Endothelial cell of umbilical vein (primary cell): ENCODE results near the gene RNU7-1. TPM values are rescaled to one million over a fixed set of nuclear protein-coding genes. Genes with fewer than 3 reads are reported as not detected.
A peak's percentile ranks its signal among the peaks of the same experiment; 100 is the strongest.

Experiments used
- BruUV-seq: library from RNA; stranded (reverse); fragments of 400-500 nt; replicated peaks from 2 replicates; lab custom pipeline; 2021; lab: Mats Ljungman, UMichigan
- CTCF ChIA-PET: fragments of 300-600, 350-600 bp; sonication (Branson Sonifier 250); formaldehyde crosslinking; loops from one replicate; lab custom pipeline; 2021; ENCODE audit warnings: antibody characterized with exemption, inconsistent platforms; lab: Charles Lee
- POLR2A ChIA-PET: fragments of 300-600, 350-600 bp; sonication (Branson Sonifier 250); formaldehyde crosslinking; loops from one replicate; lab custom pipeline; 2021; ENCODE audit warnings: antibody characterized with exemption, inconsistent platforms; lab: Charles Lee
- DNase-seq: peaks from one replicate; pipeline ENCODE4 v3.0.0-alpha.2; 2011; ENCODE audit warnings: low read depth, low spot score
- FAIRE-seq: peaks from 2 replicates; lab custom pipeline; 2011; peaks lifted over from hg19 to GRCh38; lab: Jason Lieb, UNC
- H2AFZ ChIP-seq: 2 replicates; pipeline ENCODE4 v1.6.0; 2012; ENCODE audit warnings: low read depth, low read length, control low read depth, inconsistent platforms
- H3K27ac ChIP-seq: 2 replicates; pipeline ENCODE4 v1.5.1; 2011; ENCODE audit warnings: low read depth, mild to moderate bottlenecking, control low read depth, low read length, moderate library complexity; ENCODE audit not compliant: insufficient read depth
- H3K27me3 ChIP-seq, 2 experiments: 2 replicates each; pipeline versions ENCODE4 v1.6.0 to v1.6.1; 2011; ENCODE audit warnings: low read length in 2 of 2, mixed read lengths in 1 of 2; ENCODE audit not compliant: control insufficient read depth in 2 of 2, insufficient read depth in 2 of 2
- H3K36me3 ChIP-seq, 2 experiments: 2 replicates in 1 of 2; 3 replicates in 1 of 2; pipeline ENCODE4 v1.5.1; 2011; ENCODE audit warnings: low read length in 2 of 2, mild to moderate bottlenecking in 1 of 2, moderate library complexity in 1 of 2; ENCODE audit not compliant: control insufficient read depth in 2 of 2, insufficient read depth in 2 of 2; ENCODE audit errors: extremely low read depth in 1 of 2
- H3K4me1 ChIP-seq: 3 replicates; pipeline ENCODE4 v1.5.1; 2011; ENCODE audit warnings: mild to moderate bottlenecking, low read length; ENCODE audit not compliant: control insufficient read depth, insufficient read depth; ENCODE audit errors: extremely low read depth
- H3K4me2 ChIP-seq: 2 replicates; pipeline ENCODE4 v1.6.1; 2011; ENCODE audit warnings: low read length, control low read depth, mixed read lengths; ENCODE audit not compliant: insufficient read depth
- H3K4me3 ChIP-seq, 3 experiments: fragments of 200-600 bp in 1 of 3; sonication (generic), shearing (Covaris generic) in 1 of 3; replicated peaks in 1 of 3; 2 replicates each; pipeline ENCODE4 v1.5.1; 2011 to 2016; ENCODE audit warnings: control low read depth in 3 of 3, low read length in 3 of 3, mild to moderate bottlenecking in 2 of 3, inconsistent platforms in 1 of 3, low read depth in 1 of 3, moderate library complexity in 1 of 3; ENCODE audit not compliant: insufficient read depth in 1 of 3
- H3K79me2 ChIP-seq: 2 replicates; pipeline ENCODE4 v1.6.0; 2012; ENCODE audit warnings: low read length, inconsistent platforms; ENCODE audit not compliant: control insufficient read depth, insufficient read depth
- H3K9ac ChIP-seq: replicated peaks from 2 replicates; pipeline ENCODE3; 2011; ENCODE audit warnings: low read length, control low read depth; ENCODE audit not compliant: insufficient read depth; ENCODE audit errors: extremely low read depth
- H3K9me1 ChIP-seq: replicated peaks from 3 replicates; pipeline ENCODE4 v1.6.0; 2011; ENCODE audit warnings: mild to moderate bottlenecking, low read length; ENCODE audit not compliant: control insufficient read depth, insufficient read depth; ENCODE audit errors: extremely low read depth
- H3K9me3 ChIP-seq: replicated peaks from 2 replicates; pipeline ENCODE4 v1.5.1; 2012; ENCODE audit warnings: low read length, inconsistent platforms; ENCODE audit not compliant: control insufficient read depth, insufficient read depth
- H4K20me1 ChIP-seq: replicated peaks from 2 replicates; pipeline ENCODE3; 2011; ENCODE audit warnings: mild to moderate bottlenecking, low read length; ENCODE audit not compliant: control insufficient read depth, insufficient read depth; ENCODE audit errors: extremely low read depth
- EZH2 ChIP-seq: IDR thresholded peaks from 2 replicates; pipeline ENCODE4 v1.6.1; 2012; ENCODE audit warnings: borderline replicate concordance, low read depth, mild to moderate bottlenecking, moderate library complexity, low read length, inconsistent platforms; ENCODE audit not compliant: severe bottlenecking
- FOS ChIP-seq: IDR thresholded peaks from 2 replicates; pipeline ENCODE4 v1.6.1; 2011; ENCODE audit warnings: mild to moderate bottlenecking, low read length, moderate library complexity, borderline replicate concordance; ENCODE audit not compliant: insufficient read depth
- GATA2 ChIP-seq: IDR thresholded peaks from 2 replicates; pipeline ENCODE4 v1.7.0; 2011; ENCODE audit warnings: low read depth, mild to moderate bottlenecking, moderate library complexity, mixed read lengths, low read length; ENCODE audit not compliant: insufficient read length, insufficient read depth
- JUN ChIP-seq: IDR thresholded peaks from 2 replicates; pipeline ENCODE4 v1.6.1; 2011; ENCODE audit warnings: borderline replicate concordance, low read depth; ENCODE audit not compliant: insufficient read length, insufficient read depth
- MYC ChIP-seq: IDR thresholded peaks from one replicate; pipeline ENCODE4 v1.6.1; 2011; ENCODE audit warnings: mild to moderate bottlenecking, low read depth, low read length
- POLR2A ChIP-seq: IDR thresholded peaks from 2 replicates; pipeline ENCODE4 v1.6.1; 2012; ENCODE audit warnings: low read depth, mild to moderate bottlenecking, control low read depth, low read length
- POLR2AphosphoS5 ChIP-seq: IDR thresholded peaks from 2 replicates; pipeline ENCODE4 v1.6.1; 2012; ENCODE audit warnings: low read depth, mild to moderate bottlenecking, control low read depth, low read length, moderate library complexity; ENCODE audit not compliant: insufficient read depth
- dilution Hi-C: fragments of 300-500 bp; cut with MboI; formaldehyde crosslinking; loops from one replicate; pipeline ENCODE4 v1.15.0; 2019; ENCODE audit warnings: low sequenced_read_pairs; ENCODE audit not compliant: extremely low pct_ligation_motif_present
- intact Hi-C: fragments of 100-400 bp; cut with micrococcal nuclease; formaldehyde crosslinking; loops from one replicate; pipeline ENCODE4 v1.10.0; 2022
- polyA plus RNA-seq, 4 experiments: library from polyadenylated mRNA; depleted of rRNA in 3 of 4; stranded (reverse) in 3 of 4; unstranded in 1 of 4; fragments of >200 nt; gene quantifications; 2 replicates each; pipeline versions ENCODE4 v1.2.1 to v1.2.3, GENCODE V29; 2011 to 2012; ENCODE audit warnings: missing spikeins in 1 of 4
- total RNA-seq: library from RNA; stranded (reverse); gene quantifications from 2 replicates; pipeline ENCODE4 v1.2.3, GENCODE V29; 2021
- TF ChIP-seq, protein P1 (sequence below): IDR thresholded peaks from 2 replicates; pipeline ENCODE4 v1.6.1; 2011; ENCODE audit not compliant: insufficient read depth, insufficient read length
- TF ChIP-seq, protein P2 (sequence below), 2 donors: IDR thresholded peaks; 1 replicate in 1 of 2; 2 replicates in 1 of 2; pipeline ENCODE4 v1.5.1; 2011; ENCODE audit warnings: low read length in 2 of 2, mild to moderate bottlenecking in 2 of 2, moderate library complexity in 2 of 2, control low read depth in 1 of 2, inconsistent platforms in 1 of 2, low read depth in 1 of 2; ENCODE audit not compliant: insufficient read depth in 1 of 2; ENCODE audit errors: extremely low read depth in 1 of 2

Gene RNU7-1
- total and polyA plus RNA-seq, 2 donors (not counting 3 experiments of a cell fraction or from before 2014, with no cell fraction given) = not detected

DNA sequence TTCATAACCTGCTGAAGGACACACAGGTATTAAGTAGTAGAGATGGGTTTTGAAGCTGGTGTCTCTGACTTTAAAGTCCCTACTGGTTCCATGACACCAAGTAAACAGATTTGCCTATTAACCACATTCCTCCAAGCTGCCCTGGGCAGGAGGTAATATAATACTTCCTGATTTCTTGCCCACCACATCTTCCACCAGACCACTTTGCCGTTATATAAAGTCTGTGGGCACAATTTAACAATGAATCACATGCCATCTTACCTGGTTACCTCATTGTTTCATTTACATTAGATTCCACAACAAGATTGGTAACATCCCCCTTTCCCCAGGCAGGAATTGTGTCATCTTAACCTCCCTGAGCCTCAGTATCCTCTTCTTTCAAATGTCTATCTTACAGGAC, 39.9 kb upstream of the RNU7-1 start:
- CTCF ChIA-PET = interaction anchor here (1.5 to 2.0 kb wide), 3 partner anchors 13 to 34 kb away, joined by 5 to 7 read pairs (median 6); partner anchors contain the start of gene SPSB2
- no TSS peak for BruUV-seq
- DNase-seq (no peak), FAIRE-seq (no peak)
- Histone ChIP-seq H4K20me1 (no peaks in the 10 kb centered on the region), H3K79me2 (no peaks in the 10 kb centered on the region), H3K4me1 (peaks cover 7% of the 10 kb centered on the region), H3K9ac (no peak overlapping the region), H3K4me2 (no peak overlapping the region), H2AFZ (peak overlapping the region; percentile 86), H3K27ac (no peak overlapping the region), H3K27me3 (no peaks in the 10 kb centered on the region), H3K9me1 (no peaks in the 10 kb centered on the region), H3K36me3 (no peaks in the 10 kb centered on the region), H3K4me3 (no peak overlapping the region), H3K9me3 (no peaks in the 10 kb centered on the region)
- TF ChIP-seq FOS (no peak), MYC (no peak), GATA2 (no peak), EZH2 (no peak), POLR2A (no peak), JUN (no peak), POLR2AphosphoS5 (no peak)
- TF ChIP-seq, protein P1, sequence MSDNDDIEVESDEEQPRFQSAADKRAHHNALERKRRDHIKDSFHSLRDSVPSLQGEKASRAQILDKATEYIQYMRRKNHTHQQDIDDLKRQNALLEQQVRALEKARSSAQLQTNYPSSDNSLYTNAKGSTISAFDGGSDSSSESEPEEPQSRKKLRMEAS = no peak
- TF ChIP-seq, protein P2, sequence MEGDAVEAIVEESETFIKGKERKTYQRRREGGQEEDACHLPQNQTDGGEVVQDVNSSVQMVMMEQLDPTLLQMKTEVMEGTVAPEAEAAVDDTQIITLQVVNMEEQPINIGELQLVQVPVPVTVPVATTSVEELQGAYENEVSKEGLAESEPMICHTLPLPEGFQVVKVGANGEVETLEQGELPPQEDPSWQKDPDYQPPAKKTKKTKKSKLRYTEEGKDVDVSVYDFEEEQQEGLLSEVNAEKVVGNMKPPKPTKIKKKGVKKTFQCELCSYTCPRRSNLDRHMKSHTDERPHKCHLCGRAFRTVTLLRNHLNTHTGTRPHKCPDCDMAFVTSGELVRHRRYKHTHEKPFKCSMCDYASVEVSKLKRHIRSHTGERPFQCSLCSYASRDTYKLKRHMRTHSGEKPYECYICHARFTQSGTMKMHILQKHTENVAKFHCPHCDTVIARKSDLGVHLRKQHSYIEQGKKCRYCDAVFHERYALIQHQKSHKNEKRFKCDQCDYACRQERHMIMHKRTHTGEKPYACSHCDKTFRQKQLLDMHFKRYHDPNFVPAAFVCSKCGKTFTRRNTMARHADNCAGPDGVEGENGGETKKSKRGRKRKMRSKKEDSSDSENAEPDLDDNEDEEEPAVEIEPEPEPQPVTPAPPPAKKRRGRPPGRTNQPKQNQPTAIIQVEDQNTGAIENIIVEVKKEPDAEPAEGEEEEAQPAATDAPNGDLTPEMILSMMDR (IDR thresholded peaks at IDR 0.05; ENCODE audit: extremely low read depth in 1 of 2, insufficient read depth in 1 of 2, low read depth in 1 of 2, low read length in 2 of 2) = no peak
- POLR2A ChIA-PET = no interaction called here
- dilution Hi-C loops = no loop called here
- intact Hi-C loops = loop anchor here (1.0 kb wide), 1 partner anchor 12 kb away; no protein-coding TSS in a partner anchor
